ENCODE measurements around the gene TMEM9.

DNA sequence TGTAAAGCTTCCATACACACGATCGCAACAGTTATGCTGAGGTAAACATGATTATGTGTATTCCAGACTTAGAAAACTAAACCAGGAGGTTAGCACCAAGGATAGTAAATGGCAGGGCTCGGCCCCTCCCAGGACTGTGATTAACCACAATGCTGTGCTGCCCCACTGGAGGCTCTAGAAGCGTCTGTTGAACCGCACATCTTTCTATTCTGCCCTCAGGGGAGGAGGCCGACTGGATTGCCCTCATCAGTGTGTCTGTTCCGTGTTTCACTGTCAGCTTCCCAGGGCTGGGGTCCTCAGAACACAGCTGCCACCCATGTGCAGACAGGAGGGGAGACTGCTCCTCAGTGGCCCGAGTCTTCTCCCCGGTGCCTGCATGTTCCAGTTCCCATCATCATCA, 14.5 kb downstream of the TMEM9 start:
- TF ChIP-seq, protein P1, sequence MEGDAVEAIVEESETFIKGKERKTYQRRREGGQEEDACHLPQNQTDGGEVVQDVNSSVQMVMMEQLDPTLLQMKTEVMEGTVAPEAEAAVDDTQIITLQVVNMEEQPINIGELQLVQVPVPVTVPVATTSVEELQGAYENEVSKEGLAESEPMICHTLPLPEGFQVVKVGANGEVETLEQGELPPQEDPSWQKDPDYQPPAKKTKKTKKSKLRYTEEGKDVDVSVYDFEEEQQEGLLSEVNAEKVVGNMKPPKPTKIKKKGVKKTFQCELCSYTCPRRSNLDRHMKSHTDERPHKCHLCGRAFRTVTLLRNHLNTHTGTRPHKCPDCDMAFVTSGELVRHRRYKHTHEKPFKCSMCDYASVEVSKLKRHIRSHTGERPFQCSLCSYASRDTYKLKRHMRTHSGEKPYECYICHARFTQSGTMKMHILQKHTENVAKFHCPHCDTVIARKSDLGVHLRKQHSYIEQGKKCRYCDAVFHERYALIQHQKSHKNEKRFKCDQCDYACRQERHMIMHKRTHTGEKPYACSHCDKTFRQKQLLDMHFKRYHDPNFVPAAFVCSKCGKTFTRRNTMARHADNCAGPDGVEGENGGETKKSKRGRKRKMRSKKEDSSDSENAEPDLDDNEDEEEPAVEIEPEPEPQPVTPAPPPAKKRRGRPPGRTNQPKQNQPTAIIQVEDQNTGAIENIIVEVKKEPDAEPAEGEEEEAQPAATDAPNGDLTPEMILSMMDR (IDR thresholded peaks at IDR 0.05), result no peak
- TF ChIP-seq POLR2A (IDR thresholded peaks at IDR 0.05), result no peak
